Left cardiac atrium (tissue), 4 donors: ENCODE results near the gene ANGPTL3. TPM values are rescaled to one million over a fixed set of nuclear protein-coding genes. Genes with fewer than 3 reads are reported as not detected.
"Not testable (repeated sequence)": the region's sequence is repeated elsewhere in the genome, so short reads cannot be mapped to it uniquely, and the experiment has no call there.

Experiments used
- ATAC-seq, 2 donors: fragments of 200-7000 bp; cut with Tn5 transposase; one replicate each; pipeline ENCODE4 v1.9.1; 2020; ENCODE audit warnings: mild to moderate bottlenecking in 2 of 2, moderate library complexity in 2 of 2
- DNase-seq: peaks from one replicate; pipeline ENCODE4 v3.0.0-alpha.2; 2020
- intact Hi-C, 2 donors: fragments of 100-400 bp; cut with DNase I; formaldehyde crosslinking; loops; one replicate each; pipeline versions ENCODE4 v1.14.1 to v1.15.1; 2022 to 2023
- long read RNA-seq: library from polyadenylated mRNA; unstranded; transcript quantifications from one replicate; pipeline ENCODE4 v2.0.0, GENCODE V29; 2021
- total RNA-seq, 2 donors: library from RNA; stranded (reverse); fragmentation: NEBNext Ultra II Directional; extraction: Animal tissue kit (Norgen Biotek cat#: 25700); gene quantifications; one replicate each; pipeline ENCODE4 v1.2.1, GENCODE V29; 2021
- donor health status: DM: no; HTN: yes; CAD: no.
- donor health status: DM: no; HTN: yes; CAD: no; lungs with severe emphysema.
- donor health status: DM: yes; HTN: yes; CAD: no.
- donor health status: Dilated cardiomyopathy.

Gene ANGPTL3, protein sequence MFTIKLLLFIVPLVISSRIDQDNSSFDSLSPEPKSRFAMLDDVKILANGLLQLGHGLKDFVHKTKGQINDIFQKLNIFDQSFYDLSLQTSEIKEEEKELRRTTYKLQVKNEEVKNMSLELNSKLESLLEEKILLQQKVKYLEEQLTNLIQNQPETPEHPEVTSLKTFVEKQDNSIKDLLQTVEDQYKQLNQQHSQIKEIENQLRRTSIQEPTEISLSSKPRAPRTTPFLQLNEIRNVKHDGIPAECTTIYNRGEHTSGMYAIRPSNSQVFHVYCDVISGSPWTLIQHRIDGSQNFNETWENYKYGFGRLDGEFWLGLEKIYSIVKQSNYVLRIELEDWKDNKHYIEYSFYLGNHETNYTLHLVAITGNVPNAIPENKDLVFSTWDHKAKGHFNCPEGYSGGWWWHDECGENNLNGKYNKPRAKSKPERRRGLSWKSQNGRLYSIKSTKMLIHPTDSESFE
- not detected for total RNA-seq
- long read RNA-seq = 0 reads

GRCh38 chr1:62597281-62597680, at the start of gene ANGPTL3:
TSS of gene ANGPTL3 (plus strand) at chr1:62597520. CDS start at chr1:62597567, 47 bp downstream.
- intact Hi-C loops = no loop called here
- ATAC-seq (no peak), DNase-seq (no peak)

GRCh38 chr1:62561306-62561705, 36.0 kb upstream of the ANGPTL3 start:
- DNase-seq (no peak), ATAC-seq (no peak)
- intact Hi-C loops = no loop called here

GRCh38 chr1:62567182-62567581, 30.1 kb upstream of the ANGPTL3 start:
- DNase-seq, intact Hi-C loops, ATAC-seq: not testable (repeated sequence)

DNA sequence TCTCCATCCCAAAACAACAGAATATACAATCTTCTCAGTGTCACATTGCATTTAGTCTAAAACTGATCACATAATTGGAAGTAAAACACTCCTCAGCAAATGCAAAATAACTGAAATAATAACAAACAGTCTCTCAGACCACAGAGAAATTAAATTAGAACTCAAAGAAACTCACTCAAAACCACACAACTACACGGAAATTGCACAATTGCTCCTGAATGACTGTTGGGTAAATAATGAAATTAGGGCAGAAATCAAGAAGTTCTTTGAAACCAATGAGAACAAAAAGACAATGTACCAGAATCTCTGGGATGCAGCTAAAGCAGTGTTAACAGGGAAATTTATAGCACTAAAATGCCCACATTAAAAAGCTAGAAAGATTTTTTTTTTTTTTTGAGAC, 29.4 kb upstream of the ANGPTL3 start:
- ATAC-seq, intact Hi-C loops, DNase-seq: not testable (repeated sequence)

- intact Hi-C loops, ATAC-seq, DNase-seq: not testable (repeated sequence)
Measured at GRCh38 chr1:62571517-62571916, 25.8 kb upstream of the ANGPTL3 start.

DNA sequence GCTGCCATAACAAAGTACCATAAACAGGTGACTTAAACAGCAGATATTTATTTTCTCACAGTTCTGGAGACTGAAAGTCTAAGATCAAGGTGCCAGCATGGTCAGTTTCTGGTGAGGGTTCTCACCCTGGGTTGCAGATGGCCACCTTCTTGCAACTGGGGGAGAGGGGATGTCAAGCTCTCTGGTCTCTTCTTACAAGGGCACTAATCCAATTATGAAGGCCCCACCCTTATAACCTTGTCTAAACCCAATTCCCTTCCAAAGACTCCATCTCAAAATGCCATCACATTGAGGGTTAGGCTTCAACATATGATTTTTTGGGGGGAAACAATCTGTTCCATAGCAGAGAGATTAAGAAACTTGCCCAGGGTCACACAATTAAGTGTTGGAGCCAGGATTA, 24.8 kb upstream of the ANGPTL3 start:
- intact Hi-C loops = no loop called here
- no peak for ATAC-seq
- no peak for DNase-seq

GRCh38 chr1:62573675-62574074, 23.6 kb upstream of the ANGPTL3 start:
- no peak for ATAC-seq
- intact Hi-C loops = no loop called here
- DNase-seq = no peak

DNA sequence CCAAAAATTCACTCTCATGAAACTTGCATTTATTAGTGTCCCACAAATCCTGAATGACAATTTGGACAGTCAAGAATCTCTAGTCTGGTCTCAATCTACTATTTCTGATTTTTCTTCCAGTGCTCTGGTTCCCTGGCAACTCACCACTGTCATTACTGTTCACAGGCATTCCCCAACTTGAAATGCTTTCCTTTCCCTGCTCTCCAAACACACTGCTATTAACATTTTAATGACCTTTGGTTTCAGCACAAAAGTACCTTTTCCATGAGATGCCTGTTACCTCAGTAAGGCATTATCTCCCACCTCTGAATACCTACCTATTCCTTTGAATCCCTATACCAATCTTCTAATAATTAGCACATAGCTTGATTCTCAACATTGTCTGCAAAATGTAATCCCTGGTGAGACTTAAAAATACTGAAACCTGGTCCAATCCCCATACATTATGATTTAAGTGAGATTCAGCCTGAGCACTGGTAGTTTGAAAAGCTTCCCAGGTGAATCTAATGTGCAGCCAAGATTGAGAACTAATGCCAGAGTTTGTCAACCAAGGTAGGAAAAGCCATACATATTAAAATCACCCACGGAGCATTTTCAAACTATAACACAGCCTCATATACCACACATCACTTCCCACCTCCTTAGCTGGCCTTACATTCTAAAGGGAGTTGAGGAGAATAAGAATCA, 11.7 kb upstream of the ANGPTL3 start:
- no peak for DNase-seq
- intact Hi-C loops = no loop called here
- no peak for ATAC-seq

- no peak for DNase-seq
- intact Hi-C loops = no loop called here
- no peak for ATAC-seq
Measured at GRCh38 chr1:62588000-62588399, 9.3 kb upstream of the ANGPTL3 start.

DNA sequence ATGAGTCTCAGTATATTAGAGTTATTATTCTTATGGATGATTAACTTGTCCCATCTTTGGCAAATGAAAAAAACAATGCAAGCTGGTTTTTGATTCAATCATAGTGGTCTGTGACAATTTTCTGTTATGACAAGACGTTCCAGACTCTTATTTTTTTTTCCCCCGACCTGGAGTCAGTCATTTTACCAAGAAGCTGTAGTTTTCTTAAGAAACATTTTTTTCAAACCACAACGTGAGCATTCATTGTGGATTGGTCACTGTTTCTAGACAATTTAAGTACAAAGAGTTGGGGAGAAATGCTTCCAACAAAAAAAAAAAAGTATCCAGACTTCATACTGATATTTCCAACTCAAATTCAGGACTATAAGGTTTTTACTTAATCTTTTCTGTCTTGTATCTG, 8.0 kb upstream of the ANGPTL3 start:
- intact Hi-C loops = no loop called here
- DNase-seq (no peak), ATAC-seq (no peak)

DNA sequence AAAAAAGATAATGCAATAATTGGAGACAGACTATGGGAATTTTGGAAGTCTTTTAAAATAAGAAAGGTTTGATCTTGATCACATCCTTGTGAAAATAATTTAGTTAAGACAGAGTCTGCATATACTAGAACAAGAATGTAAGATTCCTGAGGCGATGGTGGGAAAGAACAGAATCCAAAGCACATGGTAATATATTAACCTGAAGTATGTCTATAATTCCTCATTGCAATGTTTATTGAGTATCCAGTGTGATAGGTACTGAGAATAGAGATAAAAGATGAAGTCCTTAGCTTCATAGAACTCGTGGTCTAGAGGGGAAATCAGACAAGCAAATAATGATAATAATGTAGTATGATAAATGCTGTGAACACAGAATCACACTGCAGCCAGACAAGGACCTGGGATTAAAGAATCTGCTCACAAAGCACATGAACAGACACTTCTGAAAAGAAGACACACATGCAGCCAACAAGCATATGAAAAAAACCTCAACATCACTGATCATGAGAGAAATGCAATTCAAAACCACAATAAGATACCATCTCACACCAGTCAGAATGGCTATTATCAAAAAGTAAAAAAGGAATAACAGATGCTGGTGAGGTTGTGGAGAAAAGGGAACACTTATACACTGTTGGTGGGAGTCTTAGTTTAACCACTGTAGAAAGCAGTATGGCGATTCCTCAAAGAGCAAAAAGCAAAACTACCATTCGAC, 6.9 kb upstream of the ANGPTL3 start:
- DNase-seq = no peak
- ATAC-seq = no peak
- intact Hi-C loops = no loop called here

DNA sequence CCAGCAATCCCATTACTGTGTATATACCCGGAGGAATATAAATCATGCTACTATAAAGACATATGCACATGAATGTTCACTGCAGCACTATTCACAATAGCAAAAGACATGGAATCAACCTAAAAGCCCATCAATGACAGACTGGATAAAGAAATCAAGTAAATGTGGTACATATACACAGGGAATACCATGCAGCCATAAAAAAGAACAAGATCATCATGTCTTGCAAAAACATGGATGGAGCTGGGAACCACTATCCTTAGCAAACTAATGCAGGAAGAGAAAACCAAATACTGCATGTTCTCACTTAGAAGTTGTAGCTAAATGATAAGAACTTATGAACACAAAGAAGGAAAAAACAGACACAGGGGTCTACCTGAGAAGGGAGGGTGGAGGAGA, 6.4 kb upstream of the ANGPTL3 start:
- DNase-seq (no peak), ATAC-seq (no peak)
- intact Hi-C loops = no loop called here

GRCh38 chr1:62593825-62594394, 3.4 kb upstream of the ANGPTL3 start:
- intact Hi-C loops = no loop called here
- DNase-seq (no peak), ATAC-seq (no peak)

GRCh38 chr1:62595647-62596046, 1.7 kb upstream of the ANGPTL3 start:
- DNase-seq (no peak), ATAC-seq (no peak)
- intact Hi-C loops = no loop called here

- intact Hi-C loops = no loop called here
- ATAC-seq (no peak), DNase-seq (no peak)
Measured at GRCh38 chr1:62599044-62599443, 1.7 kb downstream of the ANGPTL3 start.

DNA sequence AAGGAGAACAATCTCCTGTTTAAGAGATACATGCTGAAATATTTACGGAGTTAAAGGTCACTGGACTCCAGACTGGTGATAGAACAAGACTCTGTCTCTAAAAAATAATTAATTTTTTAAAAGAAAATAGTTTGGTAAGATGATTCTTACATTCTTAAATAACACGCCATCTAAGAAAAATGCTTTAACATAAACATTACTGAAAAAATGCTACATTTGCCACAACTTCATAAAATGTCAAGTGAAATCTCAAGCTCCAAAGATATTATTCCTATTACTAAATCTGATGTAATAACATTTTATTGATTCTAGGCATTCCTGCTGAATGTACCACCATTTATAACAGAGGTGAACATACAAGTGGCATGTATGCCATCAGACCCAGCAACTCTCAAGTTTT, 4.1 kb downstream of the ANGPTL3 start:
- no peak for ATAC-seq
- intact Hi-C loops = no loop called here
- no peak for DNase-seq

GRCh38 chr1:62608905-62609304, 11.6 kb downstream of the ANGPTL3 start:
- DNase-seq = no peak
- intact Hi-C loops = no loop called here
- no peak for ATAC-seq

DNA sequence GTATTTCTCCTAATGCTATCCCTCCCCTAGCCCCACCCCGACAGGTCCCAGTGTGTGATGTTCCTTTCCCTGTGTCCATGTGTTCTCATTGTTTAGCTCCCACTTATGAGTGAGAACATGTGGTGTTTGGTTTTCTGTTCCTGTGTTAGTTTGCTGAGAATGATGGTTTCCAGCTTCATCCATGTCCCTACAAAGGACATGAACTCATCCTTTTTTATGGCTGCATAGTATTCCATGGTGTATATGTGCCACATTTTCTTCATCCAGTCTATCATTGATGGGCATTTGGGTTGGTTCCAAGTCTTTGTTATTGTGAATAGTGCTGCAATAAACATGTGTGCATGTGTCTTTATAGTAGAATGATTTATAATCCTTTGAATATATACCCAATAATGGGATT, 13.3 kb downstream of the ANGPTL3 start:
- DNase-seq, intact Hi-C loops, ATAC-seq: not testable (repeated sequence)

DNA sequence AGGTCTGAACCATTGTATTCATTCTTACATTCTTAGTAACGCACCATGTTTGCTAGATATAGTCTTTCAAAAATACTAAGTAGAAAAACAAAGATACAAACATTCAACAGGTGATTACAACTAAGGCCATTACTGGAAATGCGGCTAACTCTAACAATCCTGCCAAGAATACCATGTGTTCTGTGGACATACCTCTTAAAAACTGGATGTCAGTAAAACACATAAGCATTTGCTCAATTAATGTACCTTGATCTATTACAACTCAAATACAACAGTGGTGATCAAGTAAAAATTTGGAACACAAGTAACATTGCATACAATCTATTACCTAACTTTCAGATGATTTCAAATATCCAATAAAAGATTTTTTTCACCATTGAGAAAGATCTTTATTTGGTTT, 15.4 kb downstream of the ANGPTL3 start:
- DNase-seq (no peak), ATAC-seq (no peak)
- intact Hi-C loops = no loop called here

DNA sequence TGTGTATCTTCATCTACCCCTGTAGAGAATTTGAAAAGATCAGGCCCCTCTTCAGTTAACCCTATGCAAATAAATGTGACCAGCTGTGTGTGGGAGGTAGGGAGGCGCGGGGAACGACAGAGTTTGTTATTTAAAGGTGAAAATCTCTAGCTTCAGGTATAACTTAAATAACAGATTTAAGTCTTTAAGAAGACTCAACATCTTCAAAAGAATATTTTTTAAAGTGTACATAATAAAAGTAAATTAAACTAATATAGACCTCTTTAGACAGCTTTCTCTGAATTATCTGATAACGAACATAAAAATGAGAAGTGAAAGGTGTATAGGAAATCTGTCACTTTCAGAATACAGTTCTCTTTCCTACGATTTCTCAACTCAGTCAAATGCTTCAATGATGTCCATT, 16.0 kb downstream of the ANGPTL3 start:
- no peak for DNase-seq
- intact Hi-C loops = no loop called here
- no peak for ATAC-seq
